Measurements from ENCODE around the gene NDUFAF8.

DNA sequence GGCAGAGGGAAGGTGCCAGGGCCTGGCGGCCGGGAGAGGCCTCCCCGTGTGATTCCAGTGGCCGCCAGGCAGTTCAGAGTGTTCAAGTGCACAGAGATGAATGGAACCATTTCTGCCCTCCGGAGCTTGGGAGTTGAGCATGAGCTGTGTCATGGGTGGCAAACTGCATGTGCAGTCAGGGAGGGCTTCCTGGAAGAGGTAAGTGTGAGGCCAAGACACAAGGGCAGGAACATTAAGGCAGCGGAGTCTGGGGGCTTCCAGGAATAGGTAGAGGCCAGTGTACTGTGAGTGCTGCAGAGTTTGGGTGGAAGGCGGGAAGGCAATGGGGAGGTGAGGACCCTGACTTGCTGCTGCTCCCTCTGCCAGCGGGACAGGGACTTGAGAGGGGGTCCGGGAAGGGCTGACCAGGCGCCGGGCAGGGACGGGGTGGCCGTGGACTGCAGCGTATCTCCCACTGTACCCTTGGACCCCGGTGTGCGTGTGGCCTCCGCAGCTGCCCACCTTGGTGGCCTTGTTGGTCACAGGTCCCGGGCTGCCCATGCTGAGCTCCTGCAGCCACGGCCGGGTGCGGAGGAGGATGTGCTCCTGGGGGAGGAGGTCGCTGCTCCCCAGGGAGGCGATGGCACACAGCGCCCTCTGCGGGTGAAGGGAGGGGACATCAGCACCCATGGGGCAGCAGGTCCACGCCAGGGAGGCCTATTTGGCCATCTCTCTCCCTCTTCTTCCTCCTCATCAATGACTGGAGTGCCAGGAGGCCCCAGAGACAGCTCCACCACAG lies 8.9 kb upstream of the NDUFAF8 start:
- TF ChIP-seq, protein P1, sequence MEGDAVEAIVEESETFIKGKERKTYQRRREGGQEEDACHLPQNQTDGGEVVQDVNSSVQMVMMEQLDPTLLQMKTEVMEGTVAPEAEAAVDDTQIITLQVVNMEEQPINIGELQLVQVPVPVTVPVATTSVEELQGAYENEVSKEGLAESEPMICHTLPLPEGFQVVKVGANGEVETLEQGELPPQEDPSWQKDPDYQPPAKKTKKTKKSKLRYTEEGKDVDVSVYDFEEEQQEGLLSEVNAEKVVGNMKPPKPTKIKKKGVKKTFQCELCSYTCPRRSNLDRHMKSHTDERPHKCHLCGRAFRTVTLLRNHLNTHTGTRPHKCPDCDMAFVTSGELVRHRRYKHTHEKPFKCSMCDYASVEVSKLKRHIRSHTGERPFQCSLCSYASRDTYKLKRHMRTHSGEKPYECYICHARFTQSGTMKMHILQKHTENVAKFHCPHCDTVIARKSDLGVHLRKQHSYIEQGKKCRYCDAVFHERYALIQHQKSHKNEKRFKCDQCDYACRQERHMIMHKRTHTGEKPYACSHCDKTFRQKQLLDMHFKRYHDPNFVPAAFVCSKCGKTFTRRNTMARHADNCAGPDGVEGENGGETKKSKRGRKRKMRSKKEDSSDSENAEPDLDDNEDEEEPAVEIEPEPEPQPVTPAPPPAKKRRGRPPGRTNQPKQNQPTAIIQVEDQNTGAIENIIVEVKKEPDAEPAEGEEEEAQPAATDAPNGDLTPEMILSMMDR (IDR thresholded peaks at IDR 0.05) = no peak
- TF ChIP-seq POLR2A (IDR thresholded peaks at IDR 0.05) = no peak
